ENCODE data around the gene GPR33. TPM values are rescaled to one million over a fixed set of nuclear protein-coding genes. Genes with fewer than 3 reads are reported as not detected.
"Not testable (repeated sequence)": the region's sequence is repeated elsewhere in the genome, so short reads cannot be mapped to it uniquely, and the experiment has no call there.

GPR33 gene
- polyA plus RNA-seq, 4 donors, result not detected

DNA sequence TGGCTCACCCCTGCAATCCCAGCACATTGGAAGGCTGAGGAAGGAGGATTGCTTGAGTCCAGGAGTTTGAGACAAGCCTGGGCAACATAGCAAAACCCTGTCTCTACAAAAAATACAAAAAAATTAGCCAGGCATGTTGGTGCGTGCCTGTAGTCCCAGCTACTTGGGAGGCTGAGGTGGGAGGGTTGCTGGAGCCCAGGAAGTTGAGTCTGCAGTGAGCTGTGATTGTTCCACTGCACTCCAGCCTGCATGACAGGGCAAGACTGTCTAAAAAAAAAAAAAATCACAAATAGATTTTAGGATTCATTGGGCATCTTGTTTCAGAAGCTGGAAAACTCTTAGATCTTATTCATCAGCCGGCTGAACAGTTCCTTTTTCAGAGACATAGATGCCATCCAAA, 25.4 kb downstream of the GPR33 start:
- not testable (repeated sequence) for DNase-seq (ENCODE audit: low read depth in 4 of 4, low spot score in 3 of 4)

DNA sequence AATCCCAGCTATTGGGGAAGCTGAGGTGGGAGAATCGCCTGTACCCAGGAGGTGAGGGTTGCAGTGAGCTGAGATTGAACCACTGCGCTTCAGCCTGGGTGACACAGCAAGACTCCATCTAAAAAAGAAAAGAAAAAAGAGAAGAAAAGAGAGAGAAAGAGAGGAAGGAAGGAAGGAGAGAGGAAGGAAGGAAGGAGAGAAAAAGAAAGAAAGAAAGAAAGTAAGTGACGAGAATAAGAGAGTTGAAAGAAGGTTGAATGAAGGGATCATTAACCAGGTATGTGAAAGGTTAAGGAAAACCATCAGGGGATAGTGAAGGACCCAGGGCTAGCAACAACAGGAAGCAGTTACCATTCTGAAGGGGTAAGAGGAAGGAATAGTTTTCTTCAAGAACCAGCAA, 26.3 kb downstream of the GPR33 start:
- no peak for DNase-seq (ENCODE audit: low read depth in 4 of 4, low spot score in 3 of 4)

DNA sequence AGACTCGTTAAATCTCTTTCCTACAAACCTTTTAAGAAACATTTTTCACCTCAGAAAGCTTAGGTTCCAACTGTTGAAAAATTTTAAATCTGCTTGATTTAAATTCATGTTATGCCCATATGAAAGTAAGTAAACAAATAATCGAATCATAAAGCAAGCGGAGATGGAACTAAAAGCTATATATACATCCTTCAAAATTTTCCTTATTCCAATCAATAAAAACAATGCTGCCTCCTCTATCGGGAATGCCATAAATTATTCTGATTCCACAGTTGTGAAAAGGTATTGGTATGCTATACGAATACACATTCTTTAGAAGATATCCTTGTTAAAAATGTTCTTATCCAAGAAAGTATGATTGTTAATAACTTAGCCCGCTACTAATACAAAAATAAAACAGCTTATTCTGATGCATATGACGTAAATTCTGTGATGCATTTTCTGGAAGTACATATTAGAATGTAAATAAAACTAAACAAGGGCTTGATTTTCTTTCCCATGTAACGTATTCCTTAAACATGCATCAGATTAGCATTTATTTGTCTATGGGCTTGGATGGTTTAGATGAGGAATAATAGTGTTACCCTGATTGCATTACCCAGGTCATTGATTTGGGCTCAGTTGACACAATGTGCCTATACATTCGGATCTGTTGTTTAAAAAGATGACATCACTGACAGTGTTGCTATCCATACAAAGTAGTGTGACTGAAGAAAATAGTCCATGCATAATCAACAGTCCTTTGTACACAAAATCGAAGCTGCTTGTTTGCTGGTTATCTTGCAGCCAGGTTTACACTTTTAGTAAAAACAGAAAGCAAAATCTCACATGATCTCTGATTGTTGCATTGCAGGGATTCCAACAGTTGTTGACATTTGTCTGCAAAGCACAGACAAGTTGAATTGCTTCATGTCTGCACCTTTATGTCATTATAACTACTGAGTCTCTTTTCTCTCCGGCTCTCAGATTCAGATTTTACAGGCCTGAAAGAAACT, 29.9 kb downstream of the GPR33 start:
- DNase-seq (ENCODE audit: low read depth in 4 of 4, low spot score in 3 of 4), result no peak

DNA sequence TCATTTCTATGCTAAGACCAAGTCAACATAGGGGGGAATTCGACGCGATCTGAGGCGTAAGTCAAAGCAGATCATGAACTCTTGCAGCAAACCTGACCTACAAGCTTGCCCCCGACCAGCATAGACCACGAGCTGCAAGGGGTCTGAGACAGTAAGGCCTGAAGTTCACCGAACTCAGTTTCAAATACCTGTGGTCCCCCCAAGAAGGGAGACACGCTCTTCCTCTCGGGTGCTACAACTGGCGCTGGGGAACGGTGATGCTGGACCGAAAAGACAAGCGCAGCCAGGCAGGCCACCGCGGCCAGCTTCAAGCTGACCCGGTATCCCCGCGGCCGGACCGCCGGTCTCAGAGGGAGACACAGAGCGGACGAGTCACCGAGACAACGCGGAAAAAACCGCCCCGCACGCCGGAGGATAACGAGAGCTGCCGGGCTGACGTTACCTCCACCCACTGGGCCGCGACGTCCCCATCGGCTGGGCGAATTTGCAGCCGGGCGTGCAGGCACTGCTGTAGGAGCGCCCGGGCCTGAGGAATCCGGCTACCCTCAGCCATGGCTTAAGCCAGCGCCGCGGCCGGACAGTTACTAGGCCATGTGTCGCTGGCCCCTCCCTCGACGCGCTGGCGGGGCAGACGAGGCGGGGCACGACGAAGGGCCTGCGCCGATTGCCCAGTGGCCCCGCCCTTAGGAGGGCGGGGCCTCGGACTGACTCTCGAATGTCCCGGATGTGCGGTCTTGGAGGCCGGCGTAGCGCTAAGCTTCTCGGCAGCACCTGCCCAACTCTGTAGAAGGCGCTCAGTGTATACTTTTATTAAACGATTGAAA, 30.8 kb downstream of the GPR33 start, which contains the start of gene DTD2:
Gene DTD2 (minus strand): TSS at position 666 of the 824 bp plus-strand sequence. CDS start 113 bp downstream, at position 553.
- peak; percentile 89 to 96 (median 94) for DNase-seq (ENCODE audit: low read depth in 4 of 4, low spot score in 3 of 4)

DNA sequence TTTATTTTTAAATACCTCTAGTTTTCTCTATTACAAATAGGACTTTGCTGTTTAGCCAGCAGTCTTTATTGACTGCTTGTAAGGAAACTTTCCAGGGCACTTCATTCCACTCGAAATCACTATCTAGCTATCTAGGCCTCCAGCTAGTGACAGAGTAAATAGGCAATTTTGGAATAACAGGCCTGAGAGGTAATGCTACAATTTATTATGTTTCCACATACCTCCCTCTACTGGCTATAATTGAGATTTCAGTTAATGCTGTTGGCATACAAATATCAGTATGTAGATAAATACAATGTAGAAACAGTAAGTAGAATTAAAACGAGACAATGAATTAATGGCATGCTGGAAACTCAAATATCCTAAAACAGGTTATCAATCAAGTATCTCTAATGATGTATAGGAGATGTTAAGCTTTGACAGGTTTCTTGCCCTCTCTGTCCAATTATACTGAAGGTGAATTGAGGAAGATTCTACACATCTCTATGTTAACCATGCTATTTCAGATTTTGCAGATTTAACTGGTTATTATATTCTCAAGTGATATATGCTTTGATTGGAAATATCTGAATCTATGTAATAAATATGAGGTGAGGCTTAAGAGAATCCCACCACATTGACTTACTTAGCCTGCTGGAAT, 37.7 kb downstream of the GPR33 start:
- no peak for DNase-seq (ENCODE audit: low read depth in 4 of 4, low spot score in 3 of 4)

DNA sequence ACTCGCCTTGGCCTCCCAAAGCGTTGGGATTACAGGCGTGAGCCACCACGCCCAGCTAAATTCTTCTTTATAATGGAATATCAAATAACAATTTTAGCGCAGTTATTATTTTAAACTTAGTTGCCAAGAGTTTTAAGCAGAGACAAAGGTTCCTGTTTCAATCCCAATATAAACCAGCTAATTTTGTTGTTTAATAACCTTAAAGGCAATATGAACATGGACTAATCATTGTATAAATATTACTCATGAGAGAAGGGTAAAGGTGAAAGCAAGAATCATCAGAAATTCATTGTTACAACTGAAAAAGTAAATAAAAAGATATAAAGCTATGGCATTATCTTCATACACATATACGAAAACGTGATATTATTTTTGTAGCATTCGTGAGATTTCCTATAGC, 38.7 kb downstream of the GPR33 start:
- DNase-seq (ENCODE audit: low read depth in 4 of 4, low spot score in 3 of 4), result no peak

DNA sequence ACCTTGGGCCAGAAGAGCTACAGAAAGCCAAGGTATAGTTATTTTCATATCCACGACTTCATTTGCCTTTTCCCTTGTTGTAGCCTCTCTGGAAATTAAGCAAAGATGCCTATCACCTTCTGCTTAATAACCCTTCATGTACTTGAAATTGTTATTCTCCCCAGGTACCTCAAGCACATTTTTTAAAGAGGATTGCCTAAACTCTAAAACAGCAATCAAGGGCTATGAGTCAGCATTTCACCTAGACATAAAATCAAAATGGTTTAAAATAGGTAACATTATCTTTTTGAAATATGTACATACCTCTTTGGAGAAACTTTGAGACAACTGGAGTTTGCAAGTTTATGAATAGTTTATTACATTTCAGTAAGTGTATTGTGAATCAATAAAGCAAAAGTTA, 42.1 kb downstream of the GPR33 start:
- no peak for DNase-seq (ENCODE audit: low read depth in 4 of 4, low spot score in 3 of 4)

DNA sequence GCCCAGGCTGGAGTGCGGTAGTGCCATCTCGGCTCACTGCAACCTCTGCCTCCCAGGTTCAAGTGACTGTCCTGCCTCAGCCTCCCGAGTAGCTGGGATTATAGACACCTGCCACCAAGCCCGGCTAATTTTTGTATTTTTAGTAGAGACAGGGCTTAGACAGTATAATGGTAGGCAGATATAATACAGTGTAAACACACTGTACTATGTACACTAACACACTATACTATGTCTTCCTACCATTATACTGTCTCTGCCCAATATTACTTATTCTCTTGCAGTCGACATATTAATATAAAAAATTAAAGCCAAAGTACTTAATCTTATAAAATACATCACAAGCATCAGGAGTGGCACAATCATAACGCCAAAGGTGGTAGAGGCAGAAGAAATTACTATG, 45.6 kb downstream of the GPR33 start:
- DNase-seq (ENCODE audit: low read depth in 4 of 4, low spot score in 3 of 4), result no peak

DNA sequence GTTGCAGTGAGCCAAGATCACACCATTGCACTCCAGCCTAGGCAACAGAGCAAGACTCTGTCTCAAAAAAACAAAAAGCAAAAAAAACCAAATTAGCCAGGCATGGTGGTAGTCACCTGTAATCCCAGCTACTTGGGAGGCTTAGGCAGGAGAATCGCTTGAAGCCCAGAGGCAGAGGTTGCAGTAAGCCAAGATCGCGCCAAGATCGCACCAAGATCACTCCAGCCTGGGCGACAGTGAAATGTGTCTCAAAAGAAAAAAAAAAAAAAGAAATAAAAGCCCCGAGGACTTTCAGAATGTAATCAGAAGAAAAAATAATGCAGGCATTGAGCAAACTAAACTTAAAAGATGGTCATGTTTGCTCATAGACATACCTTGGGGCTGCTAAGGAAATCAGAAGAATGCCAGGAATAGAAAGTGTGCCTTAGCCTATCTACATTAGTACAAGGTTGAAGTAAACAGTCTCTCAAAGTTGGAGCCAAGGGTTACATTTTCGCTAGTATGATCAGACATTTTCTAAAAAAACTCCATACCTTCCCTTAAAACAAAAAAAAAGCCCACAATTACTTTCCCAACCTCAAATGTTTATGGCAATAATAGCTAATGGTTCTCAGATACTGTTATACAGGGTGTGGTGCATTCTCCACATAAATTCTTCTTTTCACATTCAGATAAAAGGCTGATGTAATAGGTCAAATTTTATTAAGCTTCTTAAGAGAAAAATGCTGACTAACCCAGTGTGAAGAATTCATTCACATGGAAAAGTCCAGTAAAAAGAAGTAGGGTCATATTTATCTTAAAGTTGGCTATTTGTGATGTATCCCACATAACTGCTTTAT, 46.3 kb downstream of the GPR33 start:
- no peak for DNase-seq (ENCODE audit: low read depth in 4 of 4, low spot score in 3 of 4)

DNA sequence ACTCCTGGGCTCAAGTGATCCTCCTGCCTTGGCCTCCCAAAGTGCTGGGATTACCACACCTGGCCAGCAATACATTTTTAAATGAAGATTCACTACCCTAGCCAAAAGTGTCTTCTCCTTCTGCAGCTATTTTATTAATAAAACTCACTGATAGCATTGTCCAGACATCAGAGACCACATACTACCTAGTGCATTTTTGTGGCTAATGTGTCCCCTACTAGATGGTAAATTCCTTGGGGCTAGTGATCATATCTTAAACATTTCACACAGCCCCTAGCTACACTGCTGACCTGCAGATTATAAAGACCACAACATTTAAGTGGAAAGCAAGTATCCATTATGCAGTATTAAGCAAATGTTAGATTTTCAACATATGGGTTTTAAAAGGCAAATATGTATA, 47.6 kb downstream of the GPR33 start:
- DNase-seq (ENCODE audit: low read depth in 4 of 4, low spot score in 3 of 4), result no peak

DNA sequence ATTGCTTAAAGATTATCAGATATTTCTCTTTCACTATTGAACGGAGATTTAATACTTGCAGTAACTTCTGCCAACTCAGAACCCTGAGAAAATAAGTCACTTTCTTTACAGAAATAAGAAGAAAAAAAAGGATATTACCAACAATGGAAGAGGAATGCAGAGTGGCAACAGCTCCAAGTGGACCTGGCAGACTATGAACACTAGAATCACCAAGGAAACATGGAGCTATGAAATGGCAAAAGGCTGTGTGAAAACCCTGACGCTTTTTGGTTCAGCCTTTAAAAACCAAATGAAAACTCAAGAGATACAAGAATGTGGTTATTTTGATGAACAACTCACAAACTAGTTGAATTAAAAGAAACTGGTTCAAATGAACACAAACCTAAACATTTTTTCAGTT, 48.3 kb downstream of the GPR33 start:
- no peak for DNase-seq (ENCODE audit: low read depth in 4 of 4, low spot score in 3 of 4)

DNA sequence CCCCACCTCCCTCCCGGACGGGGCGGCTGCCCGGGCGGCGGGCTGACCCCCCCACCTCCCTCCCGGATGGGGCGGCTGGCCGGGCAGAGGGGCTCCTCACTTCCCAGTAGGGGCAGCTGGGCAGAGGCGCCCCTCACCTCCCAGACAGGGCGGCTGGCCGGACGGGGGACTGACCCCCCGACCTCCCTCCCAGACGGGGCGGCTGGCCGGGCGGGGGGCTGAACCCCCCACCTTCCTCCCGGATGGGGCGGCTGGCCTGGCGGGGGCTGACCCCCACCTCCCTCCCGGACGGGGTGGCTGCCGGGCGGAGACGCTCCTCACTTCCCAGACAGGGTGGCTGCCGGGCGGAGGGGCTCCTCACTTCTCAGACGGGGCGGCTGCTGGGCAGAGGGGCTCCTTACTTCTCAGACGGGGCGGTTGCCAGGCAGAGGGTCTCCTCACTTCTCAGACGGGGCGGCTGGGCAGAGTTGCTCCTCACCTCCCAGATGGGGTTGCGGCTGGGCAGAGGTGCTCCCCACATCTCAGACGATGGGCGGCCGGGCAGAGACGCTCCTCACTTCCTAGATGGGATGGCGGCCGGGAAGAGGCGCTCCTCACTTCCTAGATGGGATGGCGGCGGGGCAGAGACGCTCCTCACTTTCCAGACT, 50.7 kb downstream of the GPR33 start:
- not testable (repeated sequence) for DNase-seq (ENCODE audit: low read depth in 4 of 4, low spot score in 3 of 4)

DNA sequence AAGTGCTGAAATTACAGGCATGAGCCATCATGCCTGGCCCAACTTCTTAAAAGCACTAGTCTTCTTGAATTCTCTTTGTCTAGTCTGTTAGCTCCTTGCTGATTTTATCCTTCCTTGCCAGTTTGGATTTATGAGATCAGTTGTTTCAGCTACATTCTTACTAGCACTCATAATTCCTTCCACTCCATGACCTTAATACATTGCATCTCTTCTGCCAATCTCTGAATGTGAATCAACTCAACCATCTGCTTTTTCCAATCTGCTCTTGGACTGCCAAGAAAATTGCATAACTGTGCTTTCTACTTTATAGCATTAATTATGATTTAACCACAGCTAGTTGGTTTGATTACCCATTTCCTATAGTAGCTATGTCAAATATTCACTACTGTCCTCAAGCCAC, 52.6 kb downstream of the GPR33 start:
- DNase-seq (ENCODE audit: low read depth in 4 of 4, low spot score in 3 of 4), result no peak

Other genes with a start within 250 kb of the GPR33 start
- gene HEATR5A, start 67.5 kb downstream of the GPR33 start, polyA plus RNA-seq (ENCODE audit: insufficient read length in 4 of 4), result 10 to 100 TPM; 18.8 to 22.0 (median 19.4) TPM
- gene DTD2, start 30.5 kb downstream of the GPR33 start, polyA plus RNA-seq (ENCODE audit: insufficient read length in 4 of 4), result 10 to 100 TPM; 18.5 to 20.6 (median 19.2) TPM
- 10 to 100 TPM; 13.8 to 19.4 (median 15.4) TPM for gene NUBPL, start 73.4 kb upstream of the GPR33 start, polyA plus RNA-seq (ENCODE audit: insufficient read length in 4 of 4)

All from left renal pelvis (tissue), 4 donors.